ENCODE data around the gene RAB17. TPM values are rescaled to one million over a fixed set of nuclear protein-coding genes. Genes with fewer than 3 reads are reported as not detected.

The RAB17 gene, protein sequence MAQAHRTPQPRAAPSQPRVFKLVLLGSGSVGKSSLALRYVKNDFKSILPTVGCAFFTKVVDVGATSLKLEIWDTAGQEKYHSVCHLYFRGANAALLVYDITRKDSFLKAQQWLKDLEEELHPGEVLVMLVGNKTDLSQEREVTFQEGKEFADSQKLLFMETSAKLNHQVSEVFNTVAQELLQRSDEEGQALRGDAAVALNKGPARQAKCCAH
- polyA plus RNA-seq = 1.4 to 3.7 TPM (median 2.4 TPM) in 3 replicates
- 0.45 TPM for polyA plus RNA-seq (2011; ENCODE audit: low read depth)
- polyA plus RNA-seq (2011; cell fraction: cytosol; rRNA removed) = 1.2 and 2.1 TPM in 2 replicates
- polyA plus RNA-seq (2011; cell fraction: nucleus; rRNA removed) = 1.9 and 2.1 TPM in 2 replicates
- polyA plus RNA-seq (2012; ENCODE audit: low replicate concordance) = 1.2 and 2.3 TPM in 2 replicates
- 0.92 to 3.0 TPM (median 1.3 TPM) in 3 replicates for polyA minus RNA-seq
- 4.0 TPM for polyA minus RNA-seq (2011; cell fraction: cytosol; rRNA and poly(A)+ RNA removed)
- polyA minus RNA-seq (2011; cell fraction: nucleus; rRNA and poly(A)+ RNA removed) = 0.23 and 2.1 TPM in 2 replicates

- peak within 1 kb of the TSS; percentile 78 for H2AFZ ChIP-seq (ENCODE audit: control insufficient read depth, low read length)
- H3K9ac ChIP-seq (ENCODE audit: control insufficient read depth, extremely low read depth, insufficient read depth, low read length) = peak within 1 kb of the TSS; percentile 42
- H4K20me1 ChIP-seq (ENCODE audit: control insufficient read depth, extremely low read depth, insufficient read depth, low read length) = no peaks in the 10 kb centered on the region
- H3K9me3 ChIP-seq (ENCODE audit: control insufficient read depth, low read depth, low read length) = no peaks in the 10 kb centered on the region
- peak within 1 kb of the TSS; percentile 3 to 52 (median 37) for H3K4me3 ChIP-seq (ENCODE audit: control insufficient read depth in 2 of 3, extremely low read depth in 1 of 3, insufficient read depth in 2 of 3, low read depth in 1 of 3, low read length in 3 of 3)
- FAIRE-seq = peak; percentile 23
- no peak for TF ChIP-seq EZH2 (IDR thresholded peaks at IDR 0.05; ENCODE audit: low read length)
- TF ChIP-seq, protein P1, sequence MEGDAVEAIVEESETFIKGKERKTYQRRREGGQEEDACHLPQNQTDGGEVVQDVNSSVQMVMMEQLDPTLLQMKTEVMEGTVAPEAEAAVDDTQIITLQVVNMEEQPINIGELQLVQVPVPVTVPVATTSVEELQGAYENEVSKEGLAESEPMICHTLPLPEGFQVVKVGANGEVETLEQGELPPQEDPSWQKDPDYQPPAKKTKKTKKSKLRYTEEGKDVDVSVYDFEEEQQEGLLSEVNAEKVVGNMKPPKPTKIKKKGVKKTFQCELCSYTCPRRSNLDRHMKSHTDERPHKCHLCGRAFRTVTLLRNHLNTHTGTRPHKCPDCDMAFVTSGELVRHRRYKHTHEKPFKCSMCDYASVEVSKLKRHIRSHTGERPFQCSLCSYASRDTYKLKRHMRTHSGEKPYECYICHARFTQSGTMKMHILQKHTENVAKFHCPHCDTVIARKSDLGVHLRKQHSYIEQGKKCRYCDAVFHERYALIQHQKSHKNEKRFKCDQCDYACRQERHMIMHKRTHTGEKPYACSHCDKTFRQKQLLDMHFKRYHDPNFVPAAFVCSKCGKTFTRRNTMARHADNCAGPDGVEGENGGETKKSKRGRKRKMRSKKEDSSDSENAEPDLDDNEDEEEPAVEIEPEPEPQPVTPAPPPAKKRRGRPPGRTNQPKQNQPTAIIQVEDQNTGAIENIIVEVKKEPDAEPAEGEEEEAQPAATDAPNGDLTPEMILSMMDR (optimal IDR thresholded peaks at IDR 0.05 in 1 of 3, IDR thresholded peaks at IDR 0.05 in 1 of 3, conservative IDR thresholded peaks at IDR 0.05 in 1 of 3; ENCODE audit: extremely low read depth in 1 of 3, insufficient read depth in 2 of 3, low read length in 3 of 3) = no peak
- H3K9me1 ChIP-seq (ENCODE audit: control insufficient read depth, extremely low read depth, insufficient read depth, low read length) = no peaks in the 10 kb centered on the region
- H3K4me1 ChIP-seq (ENCODE audit: control insufficient read depth, extremely low read depth, insufficient read depth, low read length) = peaks cover 19% of the 10 kb centered on the region
- no peaks in the 10 kb centered on the region for H3K27me3 ChIP-seq (ENCODE audit: control insufficient read depth, extremely low read depth, insufficient read depth, low read length)
- peak within 1 kb of the TSS; percentile 42 for H3K4me2 ChIP-seq (ENCODE audit: control insufficient read depth, extremely low read depth, insufficient read depth, low read depth, low read length)
- H3K79me2 ChIP-seq (ENCODE audit: control insufficient read depth, insufficient read depth, low read length) = no peaks in the 10 kb centered on the region
- H3K27ac ChIP-seq (ENCODE audit: control insufficient read depth, insufficient read depth, low read length) = peak within 1 kb of the TSS; percentile 49
- H3K36me3 ChIP-seq (ENCODE audit: control insufficient read depth in 2 of 2, extremely low read depth in 1 of 2, insufficient read depth in 2 of 2, low read length in 2 of 2) = no peaks in the 10 kb centered on the region
- DNase-seq (ENCODE audit: low read depth, low spot score) = no peak
- dilution Hi-C loops (cut with MboI; ENCODE audit: extremely low pct_ligation_motif_present, low sequenced_read_pairs) = no loop called here
Measured at GRCh38 chr2:237590272-237591140, at the start of gene RAB17. RAB17 (minus strand) TSS chr2:237590734; CDS start chr2:237586154, 4,580 bp downstream.

DNA sequence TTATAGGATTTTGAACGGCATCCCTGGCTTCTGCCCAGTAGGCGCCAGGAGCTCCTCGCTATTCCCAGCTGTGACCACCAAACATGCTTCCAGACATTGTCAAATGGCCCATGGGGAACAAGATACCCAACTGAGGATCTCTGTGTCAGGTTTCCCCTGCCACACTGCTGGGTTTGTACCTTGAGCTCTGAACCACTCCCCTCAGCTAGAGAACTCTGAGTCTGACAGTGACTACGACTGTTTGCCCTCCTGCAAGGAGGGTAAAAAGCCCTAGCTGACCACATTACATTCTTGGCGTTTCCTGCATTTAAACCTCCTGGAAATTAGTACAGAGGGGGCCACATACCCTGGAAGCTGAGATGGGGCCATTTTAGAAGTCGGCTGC is 49.3 kb upstream of the RAB17 start:
- Histone ChIP-seq H3K27ac (ENCODE audit: control insufficient read depth, insufficient read depth, low read length) (no peak overlapping the region), H3K36me3 (ENCODE audit: control insufficient read depth in 2 of 2, extremely low read depth in 1 of 2, insufficient read depth in 2 of 2, low read length in 2 of 2) (no peaks in the 10 kb centered on the region), H3K4me3 (ENCODE audit: control insufficient read depth in 2 of 3, extremely low read depth in 1 of 3, insufficient read depth in 2 of 3, low read depth in 1 of 3, low read length in 3 of 3) (no peak overlapping the region), H2AFZ (ENCODE audit: control insufficient read depth, low read length) (no peak overlapping the region), H3K27me3 (ENCODE audit: control insufficient read depth, extremely low read depth, insufficient read depth, low read length) (no peaks in the 10 kb centered on the region), H3K9ac (ENCODE audit: control insufficient read depth, extremely low read depth, insufficient read depth, low read length) (no peak overlapping the region), H3K79me2 (ENCODE audit: control insufficient read depth, insufficient read depth, low read length) (no peaks in the 10 kb centered on the region), H3K4me1 (ENCODE audit: control insufficient read depth, extremely low read depth, insufficient read depth, low read length) (no peaks in the 10 kb centered on the region), H4K20me1 (ENCODE audit: control insufficient read depth, extremely low read depth, insufficient read depth, low read length) (no peaks in the 10 kb centered on the region), H3K9me1 (ENCODE audit: control insufficient read depth, extremely low read depth, insufficient read depth, low read length) (no peaks in the 10 kb centered on the region), H3K9me3 (ENCODE audit: control insufficient read depth, low read depth, low read length) (no peaks in the 10 kb centered on the region), H3K4me2 (ENCODE audit: control insufficient read depth, extremely low read depth, insufficient read depth, low read depth, low read length) (no peak overlapping the region)
- no peak for TF ChIP-seq EZH2 (IDR thresholded peaks at IDR 0.05; ENCODE audit: low read length)
- TF ChIP-seq, protein P1 (optimal IDR thresholded peaks at IDR 0.05 in 1 of 3, IDR thresholded peaks at IDR 0.05 in 1 of 3, conservative IDR thresholded peaks at IDR 0.05 in 1 of 3; ENCODE audit: extremely low read depth in 1 of 3, insufficient read depth in 2 of 3, low read length in 3 of 3) = no peak
- FAIRE-seq (no peak), DNase-seq (ENCODE audit: low read depth, low spot score) (no peak)
- dilution Hi-C loops (cut with MboI; ENCODE audit: extremely low pct_ligation_motif_present, low sequenced_read_pairs) = no loop called here

Measured in keratinocyte (primary cell).